HepG2 (cell line): ENCODE measurements around the gene KLHL17. TPM values are rescaled to one million over a fixed set of nuclear protein-coding genes. Genes with fewer than 3 reads are reported as not detected.

Experiments
- GATAD2A ChIP-seq: IDR thresholded peaks from 2 replicates; pipeline ENCODE4 v1.6.1; 2016
- MLXIP ChIP-seq: sonication (generic); formaldehyde crosslinking; IDR thresholded peaks from 2 replicates; pipeline ENCODE4 v1.9.0; 2021; ENCODE audit warnings: missing genetic modification reagents, borderline replicate concordance
- MTERF4 ChIP-seq: sonication (generic); formaldehyde crosslinking; IDR thresholded peaks from 2 replicates; pipeline ENCODE4 v1.8.0; 2023; ENCODE audit warnings: mild to moderate bottlenecking, missing genetic modification reagents
- PAXIP1 ChIP-seq: sonication (generic); formaldehyde crosslinking; conservative IDR thresholded peaks from 2 replicates; pipeline ENCODE4 v1.4.0; 2020; ENCODE audit warnings: mild to moderate bottlenecking, missing genetic modification reagents, moderate library complexity
- RORA ChIP-seq: sonication (generic); formaldehyde crosslinking; IDR thresholded peaks from 2 replicates; pipeline ENCODE4 v1.5.0; 2020; ENCODE audit warnings: mild to moderate bottlenecking, missing genetic modification reagents, moderate library complexity
- TP53 ChIP-seq: sonication (generic); formaldehyde crosslinking; conservative IDR thresholded peaks from 2 replicates; pipeline ENCODE4 v1.4.0; 2020; ENCODE audit warnings: missing genetic modification reagents
- ZFP36L2 ChIP-seq: sonication (generic); formaldehyde crosslinking; IDR thresholded peaks from 2 replicates; pipeline ENCODE4 v1.4.0; 2020; ENCODE audit warnings: missing genetic modification reagents
- ZNF296 ChIP-seq: sonication (generic); formaldehyde crosslinking; conservative IDR thresholded peaks from 2 replicates; pipeline ENCODE4 v1.5.0; 2020; ENCODE audit warnings: mild to moderate bottlenecking, missing genetic modification reagents
- ZNF407 ChIP-seq: sonication (generic); formaldehyde crosslinking; IDR thresholded peaks from one replicate; pipeline ENCODE4 v1.5.1; 2020; ENCODE audit warnings: mild to moderate bottlenecking, missing genetic modification reagents; ENCODE audit errors: not compliant biosample characterization
- ZNF660 ChIP-seq: sonication (generic); formaldehyde crosslinking; IDR thresholded peaks from 2 replicates; pipeline ENCODE4 v1.5.1; 2020; ENCODE audit warnings: mild to moderate bottlenecking, low read depth, missing genetic modification reagents, borderline replicate concordance
- polyA plus RNA-seq, 8 experiments: library from polyadenylated mRNA; depleted of rRNA in 3 of 8; stranded (reverse) in 7 of 8; unstranded in 1 of 8; fragments of >200 nt; fragmentation: Illumina TruSeq in 4 of 8; extraction: Trizol in 4 of 8; gene quantifications; 2 replicates each; pipeline versions ENCODE4 v1.2.1 to v1.2.3, GENCODE V29; 2011 to 2016; ENCODE audit warnings: low read depth in 4 of 8, missing spikeins in 1 of 8, mixed read lengths in 1 of 8; ENCODE audit not compliant: insufficient read depth in 1 of 8
- total RNA-seq, 5 experiments: library from RNA; depleted of rRNA; stranded (reverse); fragments of >200 nt; fragmentation: Illumina TruSeq; extraction: Trizol; gene quantifications; 2 replicates each; pipeline ENCODE4 v1.2.3, GENCODE V29; 2016; ENCODE audit warnings: low read depth in 1 of 5

Gene KLHL17
- total and polyA plus RNA-seq, 2 of the 13 experiments (the other 11 are each of a cell fraction or from before 2014, with no cell fraction given): 9.3 to 24.7 TPM

GRCh38 chr1:980602-981395 lies 20.4 kb downstream of the KLHL17 start (continued):
- TF ChIP-seq PAXIP1 (CRISPR knock-in tag): peak; percentile 61
- TF ChIP-seq MLXIP (CRISPR knock-in tag): no peak
- TF ChIP-seq TP53 (CRISPR knock-in tag): no peak
- peak; percentile 34; the same call in 1 of the 2 replicates for TF ChIP-seq GATAD2A (CRISPR knock-in tag)
- no peak for TF ChIP-seq ZNF660 (CRISPR knock-in tag)
- TF ChIP-seq ZFP36L2 (CRISPR knock-in tag): no peak
- no peak for TF ChIP-seq ZNF407 (CRISPR knock-in tag)
- no peak for TF ChIP-seq RORA
- peak; percentile 93 for TF ChIP-seq ZNF296 (CRISPR knock-in tag)
- no peak for TF ChIP-seq MTERF4 (CRISPR knock-in tag)
